ENCODE results near the gene ATG10.

GRCh38 chr5:82174128-82174918 lies 202.5 kb downstream of the ATG10 start:
- no peak for TF ChIP-seq EZH2phosphoT487 (IDR thresholded peaks at IDR 0.05; ENCODE audit: unreplicated experiment)
- TF ChIP-seq CTCF (conservative IDR thresholded peaks at IDR 0.05; ENCODE audit: low read depth in 2 of 2): peak; percentile 89 to 98
- TF ChIP-seq CREB1 (CRISPR knock-in tag; IDR thresholded peaks at IDR 0.05; ENCODE audit: low read depth): no peak
- no peak for TF ChIP-seq EZH2 (IDR thresholded peaks at IDR 0.05; ENCODE audit: low read depth, unreplicated experiment)
- TF ChIP-seq, protein P1, sequence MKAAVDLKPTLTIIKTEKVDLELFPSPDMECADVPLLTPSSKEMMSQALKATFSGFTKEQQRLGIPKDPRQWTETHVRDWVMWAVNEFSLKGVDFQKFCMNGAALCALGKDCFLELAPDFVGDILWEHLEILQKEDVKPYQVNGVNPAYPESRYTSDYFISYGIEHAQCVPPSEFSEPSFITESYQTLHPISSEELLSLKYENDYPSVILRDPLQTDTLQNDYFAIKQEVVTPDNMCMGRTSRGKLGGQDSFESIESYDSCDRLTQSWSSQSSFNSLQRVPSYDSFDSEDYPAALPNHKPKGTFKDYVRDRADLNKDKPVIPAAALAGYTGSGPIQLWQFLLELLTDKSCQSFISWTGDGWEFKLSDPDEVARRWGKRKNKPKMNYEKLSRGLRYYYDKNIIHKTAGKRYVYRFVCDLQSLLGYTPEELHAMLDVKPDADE (IDR thresholded peaks at IDR 0.05): no peak
- no peak for TF ChIP-seq POLR2AphosphoS5 (IDR thresholded peaks at IDR 0.05; ENCODE audit: low read depth)
